Mesenchymal stem cell (in vitro differentiated cells and primary cell): ENCODE results near the gene XRCC3. TPM values are rescaled to one million over a fixed set of nuclear protein-coding genes. Genes with fewer than 3 reads are reported as not detected.

ENCODE experiments used
- DNase-seq: peaks from one replicate; pipeline ENCODE4 v3.0.0-alpha.2; 2013
- H2AFZ ChIP-seq: one replicate; pipeline ENCODE4 v1.6.1; 2013; ENCODE audit warnings: low read depth, mild to moderate bottlenecking, control low read depth, inconsistent platforms, low read length, moderate library complexity
- H2AK5ac ChIP-seq: 2 replicates; pipeline ENCODE4 v1.6.1; 2013; ENCODE audit warnings: low read length, moderate library complexity, mild to moderate bottlenecking, inconsistent platforms; ENCODE audit not compliant: severe bottlenecking
- H2BK120ac ChIP-seq: one replicate; pipeline ENCODE4 v1.6.1; 2013; ENCODE audit warnings: low read depth, mild to moderate bottlenecking, inconsistent platforms, low read length, moderate library complexity
- H2BK12ac ChIP-seq, 2 experiments: one replicate each; pipeline ENCODE4 v1.6.1; 2013; ENCODE audit warnings: inconsistent platforms in 2 of 2, low read length in 2 of 2, mild to moderate bottlenecking in 2 of 2, moderate library complexity in 2 of 2, control low read depth in 1 of 2
- H2BK15ac ChIP-seq: one replicate; pipeline ENCODE4 v1.6.1; 2013; ENCODE audit warnings: mild to moderate bottlenecking, low read depth, inconsistent platforms; ENCODE audit not compliant: poor library complexity, severe bottlenecking
- H2BK5ac ChIP-seq: 2 replicates; pipeline ENCODE4 v1.6.1; 2013; ENCODE audit warnings: low read depth, mild to moderate bottlenecking, low read length, control low read depth, inconsistent platforms; ENCODE audit not compliant: poor library complexity, severe bottlenecking
- H3K14ac ChIP-seq, 2 experiments: one replicate each; pipeline ENCODE4 v1.6.1; 2013; ENCODE audit warnings: inconsistent platforms in 2 of 2, low read length in 2 of 2, control low read depth in 1 of 2, mild to moderate bottlenecking in 1 of 2, moderate library complexity in 1 of 2
- H3K18ac ChIP-seq, 2 experiments: one replicate each; pipeline ENCODE4 v1.6.1; 2013; ENCODE audit warnings: inconsistent platforms in 2 of 2, low read length in 2 of 2, control low read depth in 1 of 2, low read depth in 1 of 2, mild to moderate bottlenecking in 1 of 2
- H3K23ac ChIP-seq, 2 experiments: one replicate each; pipeline ENCODE4 v1.6.1; 2013; ENCODE audit warnings: inconsistent platforms in 2 of 2, low read length in 2 of 2, mild to moderate bottlenecking in 2 of 2, moderate library complexity in 2 of 2, control low read depth in 1 of 2
- H3K27ac ChIP-seq: 2 replicates; pipeline ENCODE4 v1.5.1; 2013; ENCODE audit warnings: mild to moderate bottlenecking, moderate library complexity, low read length, control low read depth, inconsistent platforms; ENCODE audit not compliant: poor library complexity, severe bottlenecking
- H3K27me3 ChIP-seq, 2 experiments: 2 replicates each; pipeline versions ENCODE4 v1.6.1 to v1.7.0; 2013; ENCODE audit warnings: low read length in 2 of 2, mild to moderate bottlenecking in 2 of 2, moderate library complexity in 2 of 2, control low read depth in 1 of 2, inconsistent platforms in 1 of 2; ENCODE audit not compliant: control insufficient read depth in 1 of 2, insufficient read depth in 1 of 2
- H3K36me3 ChIP-seq, 2 experiments: 2 replicates each; pipeline versions ENCODE4 v1.6.1 to v1.7.0; 2013; ENCODE audit warnings: low read length in 2 of 2, control low read depth in 1 of 2, inconsistent platforms in 1 of 2, low read depth in 1 of 2, mild to moderate bottlenecking in 1 of 2; ENCODE audit not compliant: insufficient read depth in 2 of 2, control insufficient read depth in 1 of 2
- H3K4ac ChIP-seq, 2 experiments: one replicate each; pipeline ENCODE4 v1.6.1; 2013; ENCODE audit warnings: inconsistent platforms in 2 of 2, low read length in 2 of 2, mild to moderate bottlenecking in 2 of 2, moderate library complexity in 2 of 2, control low read depth in 1 of 2, low read depth in 1 of 2
- H3K4me1 ChIP-seq: 2 replicates; pipeline ENCODE4 v1.6.1; 2013; ENCODE audit warnings: low read depth, low read length, control low read depth; ENCODE audit not compliant: control insufficient read depth, insufficient read depth
- H3K4me2 ChIP-seq: 2 replicates; pipeline ENCODE4 v1.6.1; 2013; ENCODE audit warnings: low read length, mild to moderate bottlenecking, inconsistent platforms; ENCODE audit not compliant: poor library complexity, severe bottlenecking
- H3K4me3 ChIP-seq, 2 experiments: 2 replicates each; pipeline versions ENCODE4 v1.5.1 to v1.7.0; 2013; ENCODE audit warnings: low read length in 2 of 2, mild to moderate bottlenecking in 2 of 2, control low read depth in 1 of 2, low read depth in 1 of 2; ENCODE audit not compliant: insufficient read depth in 1 of 2
- H3K79me1 ChIP-seq: replicated peaks from 2 replicates; pipeline ENCODE4 v1.6.1; 2013; ENCODE audit warnings: mild to moderate bottlenecking, control low read depth, low read length, inconsistent platforms; ENCODE audit not compliant: poor library complexity, severe bottlenecking
- H3K9ac ChIP-seq: 2 replicates; pipeline ENCODE4 v1.7.0; 2013; ENCODE audit warnings: mild to moderate bottlenecking, low read length, moderate library complexity
- H3K9me3 ChIP-seq: 2 replicates; pipeline ENCODE4 v1.7.0; 2013; ENCODE audit warnings: mild to moderate bottlenecking, low read length; ENCODE audit not compliant: control insufficient read depth
- H4K8ac ChIP-seq: one replicate; pipeline ENCODE4 v1.6.1; 2013; ENCODE audit warnings: inconsistent platforms, mild to moderate bottlenecking, low read length, moderate library complexity
- H4K91ac ChIP-seq: one replicate; pipeline ENCODE4 v1.6.1; 2013; ENCODE audit warnings: mild to moderate bottlenecking, low read length, inconsistent platforms
- WGBS: methylation state at CpG from one replicate; pipeline ENCODE4 v1.1.7; 2013; ENCODE audit warnings: mixed read lengths; 5-methylcytosine and 5-hydroxymethylcytosine counted together
- polyA plus RNA-seq, 2 experiments: library from polyadenylated mRNA; stranded (reverse); fragments of 200-250 nt; gene quantifications; one replicate each; pipeline ENCODE4 v1.2.3, GENCODE V29; 2013

Gene XRCC3
- polyA plus RNA-seq (2013, experiment 1 of 2), result 4.5 TPM
- polyA plus RNA-seq (2013, experiment 2 of 2), result 4.2 TPM

DNA sequence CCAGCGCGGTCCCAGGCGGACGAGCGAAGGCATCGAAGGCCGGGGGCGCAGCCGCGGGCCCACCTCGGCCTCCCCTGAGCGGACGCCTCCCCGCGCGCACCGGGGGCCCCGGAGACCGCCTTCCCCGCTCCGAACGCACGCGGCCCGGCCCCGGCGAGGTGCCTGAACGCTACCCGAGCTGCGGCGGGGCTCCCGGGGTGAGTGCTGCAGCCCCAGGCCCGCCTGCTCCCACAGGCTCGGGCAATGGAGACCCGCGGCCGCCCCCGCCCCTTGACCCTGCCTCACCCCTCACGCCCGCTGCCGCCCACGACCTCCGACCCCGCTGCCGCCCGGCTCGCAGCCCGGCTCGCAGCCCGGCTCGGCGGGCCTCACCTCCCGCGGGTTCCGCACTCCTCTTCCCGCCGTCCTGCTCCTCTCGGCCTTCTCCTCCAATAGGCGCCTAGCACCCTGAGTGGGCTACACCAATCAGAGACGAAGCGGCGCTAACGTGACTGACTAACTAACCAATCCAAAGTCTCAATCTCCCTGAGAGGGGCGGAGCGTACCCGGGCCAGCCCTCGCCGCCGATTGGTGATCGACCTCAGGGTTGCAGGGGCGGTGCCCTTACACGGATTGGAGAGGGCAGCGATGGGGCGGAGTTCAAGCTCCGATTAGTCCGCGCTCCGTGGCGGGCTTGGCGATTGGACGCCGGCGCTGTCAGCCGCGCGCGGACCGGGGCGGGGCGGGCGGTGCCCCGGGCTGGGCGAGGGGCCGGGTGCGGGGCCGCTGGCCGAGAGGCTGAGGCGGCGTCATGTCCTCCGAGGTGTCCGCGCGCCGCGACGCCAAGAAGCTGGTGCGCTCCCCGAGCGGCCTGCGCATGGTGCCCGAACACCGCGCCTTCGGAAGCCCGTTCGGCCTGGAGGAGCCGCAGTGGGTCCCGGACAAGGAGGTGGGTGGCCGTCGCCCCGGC, at the start of gene XRCC3, which contains the start of gene ZFYVE21:
XRCC3 (minus strand) TSS at position 400 of the 949 bp plus-strand sequence. CDS start 4,364 bp downstream, outside the sequence.
ZFYVE21 (plus strand) TSS at position 759 of the 949 bp plus-strand sequence; CDS start at position 791, 32 bp downstream.
- Histone ChIP-seq H2BK15ac (peak within 1 kb of the TSS; percentile 38), H3K9ac (peak within 1 kb of the TSS; percentile 84), H4K91ac (peak within 1 kb of the TSS; percentile 59), H3K27me3 (no peaks in the 10 kb centered on the region), H3K18ac (peak within 1 kb of the TSS; percentile 73 to 74), H2BK5ac (no peak within 1 kb of the TSS), H3K4me2 (peak within 1 kb of the TSS; percentile 90), H3K36me3 (peaks cover 8 to 27% of the 10 kb centered on the region in 2 experiments), H3K9me3 (no peaks in the 10 kb centered on the region), H2BK12ac (peak within 1 kb of the TSS in 1 of 2 experiments; percentile 52), H3K27ac (no peak within 1 kb of the TSS), H3K23ac (peak within 1 kb of the TSS in 1 of 2 experiments; percentile 51), H3K4ac (peak within 1 kb of the TSS; percentile 59 to 67), H2AFZ (peak within 1 kb of the TSS; percentile 49), H3K14ac (peak within 1 kb of the TSS in 1 of 2 experiments; percentile 94), H3K79me1 (peaks cover 36% of the 10 kb centered on the region), H2AK5ac (peak within 1 kb of the TSS; percentile 1), H3K4me3 (peak within 1 kb of the TSS; percentile 90 to 92), H4K8ac (peak within 1 kb of the TSS; percentile 57), H3K4me1 (peaks cover 32% of the 10 kb centered on the region), H2BK120ac (peak within 1 kb of the TSS; percentile 44)
- DNase-seq, result peak; percentile 99
- under 1% methylated on average over 90 of the region's 121 CpGs for WGBS

DNA sequence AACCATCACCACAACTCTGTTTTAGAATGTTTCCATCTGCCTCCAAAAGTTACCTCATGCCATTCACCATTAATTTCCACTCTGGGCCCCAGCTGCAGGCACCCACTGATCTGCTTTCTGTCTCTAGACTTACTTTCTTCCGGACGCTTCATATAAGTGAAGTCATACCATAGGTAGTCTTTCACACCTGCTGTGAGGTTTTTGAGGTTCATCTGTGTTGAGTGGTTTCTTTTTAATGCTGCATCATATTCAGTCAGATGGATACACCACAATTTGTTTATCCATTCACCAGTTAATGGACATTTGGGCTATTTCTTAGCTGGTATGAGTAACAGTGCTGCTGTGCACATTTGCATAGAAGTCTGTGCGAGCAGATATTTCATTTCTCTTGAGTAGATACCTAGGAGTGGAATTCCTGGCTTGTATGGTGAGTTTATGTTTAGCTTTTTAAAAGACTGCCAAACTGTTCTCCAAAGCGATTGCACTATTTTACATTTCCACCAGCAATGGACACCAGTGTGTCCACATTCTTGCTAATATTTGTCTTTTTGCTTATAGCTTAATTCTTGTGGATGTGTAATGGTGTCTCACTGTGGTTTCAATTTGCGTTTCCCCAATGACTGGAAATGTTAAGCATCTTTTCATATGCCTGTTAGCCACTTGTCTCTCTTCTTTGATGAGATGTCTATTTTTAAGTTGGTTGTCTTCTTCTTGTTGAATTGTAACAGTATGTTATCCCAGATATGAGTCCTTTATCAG, 48.7 kb upstream of the XRCC3 start:
- Histone ChIP-seq H2BK120ac (no peak overlapping the region), H3K36me3 (no peaks in the 10 kb centered on the region), H3K23ac (no peak overlapping the region), H3K27me3 (no peaks in the 10 kb centered on the region), H3K4me1 (peaks cover 4% of the 10 kb centered on the region), H2AFZ (no peak overlapping the region), H3K27ac (no peak overlapping the region), H3K4me3 (no peak overlapping the region), H4K91ac (no peak overlapping the region), H2BK15ac (no peak overlapping the region), H2BK5ac (no peak overlapping the region), H2BK12ac (no peak overlapping the region), H3K4ac (no peak overlapping the region), H3K79me1 (no peaks in the 10 kb centered on the region), H3K18ac (no peak overlapping the region), H3K4me2 (no peak overlapping the region), H3K9me3 (no peaks in the 10 kb centered on the region), H2AK5ac (no peak overlapping the region), H3K14ac (no peak overlapping the region), H4K8ac (no peak overlapping the region), H3K9ac (no peak overlapping the region)
- no peak for DNase-seq
- WGBS, result 91% methylated on average over 2 of the region's 5 CpGs

DNA sequence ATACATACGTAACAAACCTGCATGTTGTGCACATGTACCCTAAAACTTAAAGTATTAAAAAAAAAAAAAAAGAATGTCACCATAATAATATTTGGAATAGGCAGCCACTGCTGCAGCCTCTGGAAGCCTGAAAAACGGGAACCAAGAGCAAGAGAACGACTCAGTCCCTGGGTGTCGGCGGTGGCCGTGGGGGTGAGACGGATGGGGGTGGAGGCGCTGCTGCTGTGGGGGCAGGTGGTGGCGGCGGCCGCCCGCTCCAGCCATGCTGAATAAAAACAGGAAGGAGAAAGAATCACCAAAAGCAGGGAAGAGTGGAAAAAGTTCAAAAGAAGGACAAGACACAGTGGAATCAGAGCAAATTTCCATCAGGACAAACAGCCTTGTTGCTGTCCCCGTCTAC, 47.3 kb upstream of the XRCC3 start:
- Histone ChIP-seq H2BK5ac (no peak overlapping the region), H3K4me2 (no peak overlapping the region), H3K14ac (no peak overlapping the region), H3K36me3 (no peaks in the 10 kb centered on the region), H3K4me3 (no peak overlapping the region), H3K9ac (no peak overlapping the region), H3K4ac (no peak overlapping the region), H2BK120ac (no peak overlapping the region), H3K9me3 (no peaks in the 10 kb centered on the region), H2BK15ac (no peak overlapping the region), H2BK12ac (no peak overlapping the region), H2AK5ac (no peak overlapping the region), H3K27ac (no peak overlapping the region), H3K27me3 (no peaks in the 10 kb centered on the region), H2AFZ (no peak overlapping the region), H3K18ac (no peak overlapping the region), H3K23ac (no peak overlapping the region), H4K8ac (no peak overlapping the region), H3K4me1 (peaks cover 4% of the 10 kb centered on the region), H4K91ac (no peak overlapping the region), H3K79me1 (no peaks in the 10 kb centered on the region)
- WGBS, result 82% methylated on average over 8 of the region's 13 CpGs
- DNase-seq, result no peak

DNA sequence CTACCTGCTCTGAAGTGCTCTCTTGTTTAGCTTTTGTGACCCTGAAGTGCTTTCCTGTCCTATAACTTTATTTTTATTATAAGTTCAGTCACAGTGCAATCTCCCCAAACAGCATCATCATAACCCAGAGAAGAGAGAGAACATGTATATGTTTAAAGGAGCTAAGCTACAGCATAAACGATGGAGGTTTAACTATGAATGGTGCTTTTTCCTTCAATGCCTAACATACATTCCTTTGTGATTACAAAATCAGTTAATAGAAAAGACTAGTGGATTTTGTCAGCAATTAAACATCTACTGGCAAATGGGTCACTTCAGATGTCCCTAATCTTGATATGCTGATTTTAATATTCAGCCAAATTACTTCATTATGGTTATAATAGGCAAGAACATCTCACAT, 46.8 kb upstream of the XRCC3 start:
- no CpG with 5 or more reads among the region's 1 CpG for WGBS
- H2AK5ac ChIP-seq, result no peak overlapping the region
- no peak overlapping the region for H4K8ac ChIP-seq
- H3K4me3 ChIP-seq, result no peak overlapping the region
- H2BK15ac ChIP-seq, result no peak overlapping the region
- H3K9ac ChIP-seq, result no peak overlapping the region
- no peaks in the 10 kb centered on the region for H3K27me3 ChIP-seq
- no peak for DNase-seq
- no peak overlapping the region for H3K4ac ChIP-seq
- H3K23ac ChIP-seq, result no peak overlapping the region
- no peak overlapping the region for H3K14ac ChIP-seq
- H2BK12ac ChIP-seq, result no peak overlapping the region
- H2AFZ ChIP-seq, result no peak overlapping the region
- no peaks in the 10 kb centered on the region for H3K9me3 ChIP-seq
- H2BK120ac ChIP-seq, result no peak overlapping the region
- H3K36me3 ChIP-seq, result no peaks in the 10 kb centered on the region
- peaks cover 4% of the 10 kb centered on the region for H3K4me1 ChIP-seq
- peak overlapping the region; percentile 23 for H3K27ac ChIP-seq
- no peak overlapping the region for H3K18ac ChIP-seq
- no peaks in the 10 kb centered on the region for H3K79me1 ChIP-seq
- no peak overlapping the region for H3K4me2 ChIP-seq
- no peak overlapping the region for H4K91ac ChIP-seq
- no peak overlapping the region for H2BK5ac ChIP-seq
